GM19351 (cell line): ENCODE data around the gene FAM131C.
"Not testable (repeated sequence)": the region's sequence is repeated elsewhere in the genome, so short reads cannot be mapped to it uniquely, and the experiment has no call there.

Experiments
- ATAC-seq: cut with Tn5 transposase; IDR thresholded peaks from one replicate; pipeline ENCODE4 v1.9.1; 2021; ENCODE audit warnings: mild to moderate bottlenecking, moderate library complexity; ENCODE audit not compliant: unreplicated experiment

The FAM131C gene

GRCh38 chr1:16107039-16107438, 33.6 kb upstream of the FAM131C start:
- ATAC-seq = not testable (repeated sequence)

- no peak for ATAC-seq
Observed at GRCh38 chr1:16101623-16102022, 28.2 kb upstream of the FAM131C start.

GRCh38 chr1:16099412-16099811, 26.0 kb upstream of the FAM131C start:
- no peak for ATAC-seq

GRCh38 chr1:16095447-16095846, 22.0 kb upstream of the FAM131C start:
- no peak for ATAC-seq

- no peak for ATAC-seq
Observed at GRCh38 chr1:16094453-16095158, 21.2 kb upstream of the FAM131C start.

- no peak for ATAC-seq
Observed at GRCh38 chr1:16093611-16094010, 20.2 kb upstream of the FAM131C start.

- no peak for ATAC-seq
Observed at GRCh38 chr1:16092923-16093511, 19.6 kb upstream of the FAM131C start.

GRCh38 chr1:16092097-16092922, 18.9 kb upstream of the FAM131C start:
- ATAC-seq = no peak

- ATAC-seq = no peak
Observed at GRCh38 chr1:16091296-16091695, 17.8 kb upstream of the FAM131C start.

- no peak for ATAC-seq
Observed at GRCh38 chr1:16090076-16090826, 16.8 kb upstream of the FAM131C start.

GRCh38 chr1:16088996-16089395, 15.5 kb upstream of the FAM131C start:
- no peak for ATAC-seq

- ATAC-seq = no peak
Observed at GRCh38 chr1:16088351-16088911, 15.0 kb upstream of the FAM131C start.

GRCh38 chr1:16087733-16088132, 14.3 kb upstream of the FAM131C start:
- ATAC-seq = no peak

- ATAC-seq = no peak
Observed at GRCh38 chr1:16085522-16085921, 12.1 kb upstream of the FAM131C start.

- ATAC-seq = no peak
Observed at GRCh38 chr1:16083486-16083885, 10.0 kb upstream of the FAM131C start.

- no peak for ATAC-seq
Observed at GRCh38 chr1:16082283-16083038, 9.0 kb upstream of the FAM131C start.

- no peak for ATAC-seq
Observed at GRCh38 chr1:16081636-16082035, 8.2 kb upstream of the FAM131C start.

GRCh38 chr1:16080422-16081150, 7.1 kb upstream of the FAM131C start:
- ATAC-seq = no peak

- ATAC-seq = peak; percentile 62
Observed at GRCh38 chr1:16078925-16079656, 5.6 kb upstream of the FAM131C start.
